Activated effector memory CD4-positive, alpha-beta T cell treated with Interleukin-2 at 50 U/mL for 16 hours (primary cell): ENCODE results near the gene KDF1.

Source experiments
- DNase-seq: peaks from one replicate; pipeline ENCODE4 v3.0.0-alpha.2; 2020

The KDF1 gene

GRCh38 chr1:26959722-26960624, at the start of gene KDF1:
TSS of gene KDF1 (minus strand) at chr1:26960468. CDS start at chr1:26952380, 8,088 bp downstream.
- DNase-seq: peak; percentile 48

- DNase-seq: no peak
Measured at GRCh38 chr1:27009601-27010197, 49.4 kb upstream of the KDF1 start.

- no peak for DNase-seq
Measured at GRCh38 chr1:27007909-27008582, 47.8 kb upstream of the KDF1 start.

GRCh38 chr1:27006683-27007082, 46.4 kb upstream of the KDF1 start:
- DNase-seq: no peak

- DNase-seq: no peak
Measured at GRCh38 chr1:27005648-27006496, 45.6 kb upstream of the KDF1 start.

- no peak for DNase-seq
Measured at GRCh38 chr1:27005166-27005530, 44.9 kb upstream of the KDF1 start.

- DNase-seq: no peak
Measured at GRCh38 chr1:27004471-27005165, 44.4 kb upstream of the KDF1 start.

- DNase-seq: no peak
Measured at GRCh38 chr1:27003745-27004470, 43.6 kb upstream of the KDF1 start.

GRCh38 chr1:27001570-27002360, 41.5 kb upstream of the KDF1 start:
- no peak for DNase-seq

- DNase-seq: no peak
Measured at GRCh38 chr1:27000817-27001460, 40.7 kb upstream of the KDF1 start.

GRCh38 chr1:27000090-27000816, 40.0 kb upstream of the KDF1 start:
- no peak for DNase-seq

GRCh38 chr1:26999440-26999987, 39.2 kb upstream of the KDF1 start:
- no peak for DNase-seq

- no peak for DNase-seq
Measured at GRCh38 chr1:26998429-26999300, 38.4 kb upstream of the KDF1 start.

GRCh38 chr1:26996665-26997064, 36.4 kb upstream of the KDF1 start:
- no peak for DNase-seq

GRCh38 chr1:26996024-26996423, 35.8 kb upstream of the KDF1 start:
- DNase-seq: no peak

- DNase-seq: no peak
Measured at GRCh38 chr1:26994787-26995517, 34.7 kb upstream of the KDF1 start.
